Bronchial epithelial cell (primary cell): Measurements from ENCODE around the gene OBI1. TPM values are rescaled to one million over a fixed set of nuclear protein-coding genes. Genes with fewer than 3 reads are reported as not detected.

Source experiments
- DNase-seq: peaks from one replicate; pipeline ENCODE4 v3.0.0-alpha.2; 2010; ENCODE audit warnings: low read depth
- FAIRE-seq: peaks from 2 replicates; lab custom pipeline; 2011; peaks lifted over from hg19 to GRCh38; lab: Jason Lieb, UNC
- H3K27me3 ChIP-seq: 2 replicates; pipeline ENCODE4 v1.5.1; 2011; ENCODE audit warnings: low read length; ENCODE audit not compliant: control insufficient read depth, insufficient read depth
- H3K36me3 ChIP-seq: 2 replicates; pipeline ENCODE4 v1.5.1; 2011; ENCODE audit warnings: low read length; ENCODE audit not compliant: control insufficient read depth, insufficient read depth
- H3K4me3 ChIP-seq: 2 replicates; pipeline ENCODE4 v1.5.1; 2011; ENCODE audit warnings: mild to moderate bottlenecking, low read depth, low read length, control low read depth
- total RNA-seq: library from RNA; depleted of rRNA; stranded (reverse); fragments of >200 nt; gene quantifications from 2 replicates; pipeline ENCODE4 v1.2.1, GENCODE V29; 2014
- TF ChIP-seq, protein P1 (sequence below): IDR thresholded peaks from 2 replicates; pipeline ENCODE4 v1.5.1; 2011; ENCODE audit warnings: mild to moderate bottlenecking, moderate library complexity, low read length, control low read depth, inconsistent platforms; ENCODE audit not compliant: insufficient read depth, severe bottlenecking

The OBI1 gene
- total RNA-seq, 1 donor from 2014 or later, result 16.6 TPM

DNA sequence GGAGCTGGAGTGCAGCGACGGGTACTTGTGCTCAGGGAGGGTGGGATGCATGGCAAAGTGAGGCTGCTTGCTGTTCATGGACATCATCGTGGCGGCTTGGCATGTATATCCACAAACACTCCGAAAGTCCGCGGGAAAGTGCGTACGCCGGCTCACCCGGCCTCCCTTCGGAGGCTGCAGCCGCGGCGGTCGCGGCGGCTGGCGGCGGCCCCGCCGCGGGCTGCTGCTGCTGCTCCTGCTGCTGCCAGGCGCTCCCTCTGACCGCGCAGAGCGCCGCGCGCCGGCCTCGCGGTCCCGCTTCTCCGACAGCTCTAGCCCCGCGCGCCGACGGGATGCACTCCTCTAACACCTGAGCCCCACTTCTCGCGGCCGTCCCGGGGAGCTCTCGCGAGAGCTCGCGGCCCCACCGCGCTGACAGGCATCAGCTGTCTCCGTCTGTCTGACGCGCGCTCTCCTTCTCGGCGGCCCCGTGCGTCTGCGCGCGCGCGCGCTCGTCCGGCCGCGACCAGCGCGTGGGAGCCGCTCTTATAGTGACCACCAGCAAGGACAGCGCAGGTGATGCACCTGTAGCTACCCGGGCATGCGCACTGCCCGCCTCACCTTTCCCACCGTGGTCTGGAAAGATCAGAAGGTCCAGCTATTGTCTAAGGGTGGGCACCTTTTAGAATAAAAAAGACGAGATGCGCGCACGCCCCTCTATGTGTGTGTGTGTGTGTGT, 55.6 kb downstream of the OBI1 start, which contains the start of gene POU4F1:
Gene POU4F1, minus strand, starts transcription at position 313 of the 718 bp plus-strand sequence. Its CDS starts 226 bp downstream, at position 87.
- peaks cover 81% of the 10 kb centered on the region for H3K27me3 ChIP-seq
- DNase-seq (peak; percentile 29), FAIRE-seq (no peak)
- no peaks in the 10 kb centered on the region for H3K36me3 ChIP-seq
- peak within 1 kb of the TSS; percentile 24 for H3K4me3 ChIP-seq
- TF ChIP-seq, protein P1, sequence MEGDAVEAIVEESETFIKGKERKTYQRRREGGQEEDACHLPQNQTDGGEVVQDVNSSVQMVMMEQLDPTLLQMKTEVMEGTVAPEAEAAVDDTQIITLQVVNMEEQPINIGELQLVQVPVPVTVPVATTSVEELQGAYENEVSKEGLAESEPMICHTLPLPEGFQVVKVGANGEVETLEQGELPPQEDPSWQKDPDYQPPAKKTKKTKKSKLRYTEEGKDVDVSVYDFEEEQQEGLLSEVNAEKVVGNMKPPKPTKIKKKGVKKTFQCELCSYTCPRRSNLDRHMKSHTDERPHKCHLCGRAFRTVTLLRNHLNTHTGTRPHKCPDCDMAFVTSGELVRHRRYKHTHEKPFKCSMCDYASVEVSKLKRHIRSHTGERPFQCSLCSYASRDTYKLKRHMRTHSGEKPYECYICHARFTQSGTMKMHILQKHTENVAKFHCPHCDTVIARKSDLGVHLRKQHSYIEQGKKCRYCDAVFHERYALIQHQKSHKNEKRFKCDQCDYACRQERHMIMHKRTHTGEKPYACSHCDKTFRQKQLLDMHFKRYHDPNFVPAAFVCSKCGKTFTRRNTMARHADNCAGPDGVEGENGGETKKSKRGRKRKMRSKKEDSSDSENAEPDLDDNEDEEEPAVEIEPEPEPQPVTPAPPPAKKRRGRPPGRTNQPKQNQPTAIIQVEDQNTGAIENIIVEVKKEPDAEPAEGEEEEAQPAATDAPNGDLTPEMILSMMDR, result no peak

DNA sequence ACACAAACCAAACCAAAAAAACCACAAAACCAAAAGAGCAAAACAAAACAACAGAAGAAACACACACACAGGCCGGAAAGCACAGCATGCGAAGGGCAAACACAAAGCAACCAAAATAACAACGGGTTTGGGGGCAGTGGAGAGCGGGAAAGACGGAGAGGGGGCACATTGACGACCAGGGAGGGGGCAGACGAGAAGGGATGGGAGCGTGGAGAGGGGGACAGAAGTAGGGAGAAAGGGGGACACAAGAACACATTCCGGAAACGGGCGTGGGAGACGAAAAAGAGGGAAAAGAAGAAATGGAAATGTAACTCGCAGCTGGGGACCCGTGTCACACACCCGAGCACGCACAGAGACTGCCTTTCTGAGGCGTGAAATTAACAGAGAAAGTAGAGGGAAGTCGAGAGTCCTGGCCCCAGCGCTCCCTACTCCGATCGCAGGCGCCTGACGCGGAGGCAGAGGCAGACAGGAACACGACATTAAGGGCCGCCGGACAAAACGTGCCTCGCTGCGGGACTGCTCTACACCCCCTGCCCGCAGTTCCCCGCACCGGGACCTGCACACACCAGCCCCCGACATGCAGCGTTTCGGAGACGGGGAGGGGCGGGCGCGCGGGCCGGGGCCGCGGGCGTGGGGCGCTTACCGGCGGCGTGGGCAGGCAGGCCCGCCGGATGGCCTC, 56.3 kb downstream of the OBI1 start:
- TF ChIP-seq, protein P1, result no peak
- Histone ChIP-seq H3K36me3 (no peaks in the 10 kb centered on the region), H3K4me3 (peak overlapping the region; percentile 13), H3K27me3 (peaks cover 75% of the 10 kb centered on the region)
- FAIRE-seq, result no peak
- DNase-seq, result no peak

DNA sequence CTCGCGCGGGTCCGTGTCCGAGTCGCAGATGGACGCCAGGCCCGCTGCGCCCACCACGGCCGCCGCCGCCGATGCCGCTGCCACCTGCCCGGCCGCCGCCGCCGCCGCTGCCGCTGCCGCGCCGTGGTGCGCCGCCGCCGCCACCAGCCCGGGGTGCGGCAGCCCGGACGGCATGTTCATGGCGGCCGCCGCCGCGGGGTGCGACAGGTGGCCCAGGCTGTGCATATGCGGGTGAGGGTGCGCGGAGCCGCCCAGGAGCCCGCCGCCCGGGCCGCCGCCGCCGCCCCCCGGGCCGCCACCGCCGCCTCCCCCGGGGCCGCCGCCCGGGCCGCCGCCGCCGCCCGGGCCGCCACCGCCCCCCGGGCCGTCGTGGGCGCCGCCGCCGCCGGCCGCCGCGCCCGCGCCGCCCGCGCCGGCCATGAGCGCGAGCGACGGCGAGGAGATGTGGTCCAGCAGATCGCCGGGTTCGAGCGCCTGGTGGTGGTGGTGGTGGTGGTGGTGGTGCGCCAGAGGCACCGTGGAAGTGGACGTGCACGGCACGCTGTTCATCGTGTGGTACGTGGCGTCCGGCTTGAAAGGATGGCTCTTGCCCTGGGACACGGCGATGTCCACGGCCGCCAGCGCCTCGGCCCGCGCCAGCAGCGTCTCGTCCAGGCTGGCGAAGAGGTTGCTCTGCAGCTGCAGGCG, 56.9 kb downstream of the OBI1 start:
- Histone ChIP-seq H3K4me3 (no peak overlapping the region), H3K27me3 (peaks cover 75% of the 10 kb centered on the region), H3K36me3 (no peaks in the 10 kb centered on the region)
- TF ChIP-seq, protein P1, result no peak
- FAIRE-seq (no peak), DNase-seq (no peak)

DNA sequence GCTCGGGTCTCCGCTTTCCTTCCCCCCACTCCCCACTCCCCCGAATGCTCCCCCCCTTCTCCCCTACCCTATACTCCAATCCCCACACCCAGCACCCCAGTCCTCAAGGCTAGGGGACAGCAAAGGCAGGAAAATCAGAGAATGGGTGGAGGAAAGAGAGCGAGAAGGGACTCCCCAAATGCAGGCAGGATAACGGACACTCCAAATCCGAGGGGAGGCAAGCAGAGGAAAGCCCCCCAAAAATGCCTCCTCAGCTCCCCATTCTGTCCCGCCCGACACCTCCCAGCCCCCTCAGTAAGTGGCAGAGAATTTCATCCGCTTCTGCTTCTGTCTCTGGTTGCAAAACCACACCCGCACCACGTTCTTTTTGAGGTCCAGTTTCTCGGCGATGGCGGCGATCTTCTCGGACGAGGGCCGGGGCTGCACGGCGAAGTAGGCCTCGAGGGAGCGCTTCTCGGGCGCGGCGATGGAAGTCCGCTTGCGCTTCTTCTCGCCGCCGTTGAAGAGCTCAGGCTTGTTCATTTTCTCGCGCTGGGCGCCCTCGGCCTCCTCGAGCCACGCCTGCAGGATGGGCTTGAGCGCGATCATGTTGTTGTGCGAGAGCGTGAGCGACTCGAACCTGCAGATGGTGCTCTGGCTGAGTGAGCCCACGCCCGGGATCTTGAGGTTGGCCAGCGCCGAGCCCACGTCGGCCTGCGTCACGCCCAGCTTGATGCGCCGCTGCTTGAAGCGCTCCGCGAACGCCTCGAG, 57.7 kb downstream of the OBI1 start:
- DNase-seq (no peak), FAIRE-seq (no peak)
- H3K4me3 ChIP-seq, result no peak overlapping the region
- H3K27me3 ChIP-seq, result peaks cover 74% of the 10 kb centered on the region
- TF ChIP-seq, protein P1, result no peak
- H3K36me3 ChIP-seq, result no peaks in the 10 kb centered on the region

DNA sequence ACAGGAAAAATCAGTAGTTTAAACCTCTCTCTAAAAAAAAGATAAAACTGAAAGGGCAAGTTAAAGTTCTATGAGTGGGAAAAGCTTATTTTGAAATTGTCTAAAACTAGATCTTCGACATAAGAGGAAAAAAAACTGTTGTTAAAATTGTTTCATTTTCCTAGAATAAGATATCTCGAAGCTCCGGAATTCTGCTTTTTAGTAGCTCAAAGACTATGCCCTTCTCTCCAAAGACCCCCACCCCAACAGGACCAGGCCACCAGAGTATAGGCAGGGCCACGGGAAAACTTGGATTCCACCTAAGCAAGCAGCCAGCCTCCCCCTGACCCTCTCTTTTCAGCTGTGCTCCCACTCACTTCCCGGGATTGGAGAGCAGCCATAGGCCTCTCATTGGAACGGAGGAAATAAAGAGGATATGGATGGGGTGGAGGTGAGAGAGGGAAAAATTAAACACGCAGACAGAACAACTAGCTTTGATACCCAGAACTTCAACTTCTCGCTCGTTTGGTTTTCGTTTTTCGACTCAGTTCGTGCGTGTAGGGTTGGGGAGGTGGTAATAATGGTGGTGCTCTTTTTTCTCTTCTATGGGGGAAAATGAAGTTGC, 58.6 kb downstream of the OBI1 start:
- FAIRE-seq (no peak), DNase-seq (no peak)
- H3K36me3 ChIP-seq, result no peaks in the 10 kb centered on the region
- TF ChIP-seq, protein P1, result no peak
- peaks cover 74% of the 10 kb centered on the region for H3K27me3 ChIP-seq
- H3K4me3 ChIP-seq, result no peak overlapping the region
